H9 (cell line): ENCODE results near the gene ARHGAP15. TPM values are rescaled to one million over a fixed set of nuclear protein-coding genes. Genes with fewer than 3 reads are reported as not detected.

ENCODE experiments used
- DNase-seq: peaks from one replicate; pipeline ENCODE4 v3.0.0-alpha.2; 2017
- H2AFZ ChIP-seq: one replicate; pipeline ENCODE4 v1.6.1; 2013; ENCODE audit warnings: mild to moderate bottlenecking, low read length, control low read depth, moderate library complexity
- H2AK5ac ChIP-seq: 2 replicates; pipeline ENCODE4 v1.6.1; 2013; ENCODE audit warnings: low read length, control low read depth, mixed read lengths; ENCODE audit not compliant: insufficient read length
- H2BK120ac ChIP-seq: one replicate; pipeline ENCODE4 v1.6.1; 2013; ENCODE audit warnings: low read depth, mild to moderate bottlenecking, low read length, control low read depth, inconsistent platforms; ENCODE audit not compliant: poor library complexity, severe bottlenecking
- H2BK12ac ChIP-seq: 2 replicates; pipeline ENCODE4 v1.6.1; 2013; ENCODE audit warnings: low read length, control low read depth, mixed read lengths, low read depth; ENCODE audit not compliant: insufficient read length
- H2BK15ac ChIP-seq: 2 replicates; pipeline ENCODE4 v1.6.1; 2013; ENCODE audit warnings: low read depth, low read length, control low read depth
- H2BK20ac ChIP-seq: one replicate; pipeline ENCODE4 v1.6.1; 2013; ENCODE audit warnings: low read depth, mild to moderate bottlenecking, low read length, control low read depth, inconsistent platforms; ENCODE audit not compliant: poor library complexity, severe bottlenecking
- H2BK5ac ChIP-seq: 2 replicates; pipeline ENCODE4 v1.6.1; 2013; ENCODE audit warnings: low read length, control low read depth, mixed read lengths; ENCODE audit not compliant: insufficient read length
- H3K14ac ChIP-seq: 2 replicates; pipeline ENCODE4 v1.6.1; 2013; ENCODE audit warnings: low read length, control low read depth; ENCODE audit not compliant: insufficient read depth
- H3K18ac ChIP-seq: 2 replicates; pipeline ENCODE4 v1.6.1; 2013; ENCODE audit warnings: low read depth, mild to moderate bottlenecking, mixed read lengths, low read length, control low read depth; ENCODE audit not compliant: insufficient read length
- H3K23ac ChIP-seq: 2 replicates; pipeline ENCODE4 v1.6.1; 2013; ENCODE audit warnings: low read length, control low read depth, mixed read lengths, low read depth; ENCODE audit not compliant: insufficient read length
- H3K23me2 ChIP-seq: 2 replicates; pipeline ENCODE4 v1.6.1; 2013; ENCODE audit warnings: low read depth, mild to moderate bottlenecking, mixed read lengths, low read length, control low read depth; ENCODE audit not compliant: insufficient read length, poor library complexity, severe bottlenecking
- H3K27ac ChIP-seq: 2 replicates; pipeline ENCODE4 v1.5.1; 2013; ENCODE audit warnings: low read length, control low read depth, mixed read lengths, low read depth; ENCODE audit not compliant: insufficient read length
- H3K27me3 ChIP-seq: 2 replicates; pipeline ENCODE4 v1.6.1; 2013; ENCODE audit warnings: low read length, control low read depth, inconsistent platforms; ENCODE audit not compliant: insufficient read depth
- H3K4ac ChIP-seq: 2 replicates; pipeline ENCODE4 v1.6.1; 2013; ENCODE audit warnings: low read depth, mild to moderate bottlenecking, control low read depth, inconsistent platforms, low read length, moderate library complexity
- H3K4me1 ChIP-seq: 2 replicates; pipeline ENCODE4 v1.6.1; 2013; ENCODE audit warnings: low read length, control low read depth, inconsistent platforms; ENCODE audit not compliant: insufficient read depth
- H3K4me2 ChIP-seq: 2 replicates; pipeline ENCODE4 v1.6.1; 2013; ENCODE audit warnings: low read length, control low read depth, mixed read lengths; ENCODE audit not compliant: insufficient read length, insufficient read depth
- H3K56ac ChIP-seq: 2 replicates; pipeline ENCODE4 v1.6.1; 2013; ENCODE audit warnings: low read depth, mild to moderate bottlenecking, mixed read lengths, low read length, control low read depth; ENCODE audit not compliant: insufficient read length
- H3K79me1 ChIP-seq: 2 replicates; pipeline ENCODE4 v1.6.1; 2013; ENCODE audit warnings: low read depth, mild to moderate bottlenecking, moderate library complexity, low read length, control low read depth, inconsistent platforms; ENCODE audit not compliant: insufficient read depth, poor library complexity, severe bottlenecking
- H3K79me2 ChIP-seq: 2 replicates; pipeline ENCODE4 v1.6.1; 2013; ENCODE audit warnings: low read length, control low read depth, inconsistent platforms; ENCODE audit not compliant: insufficient read depth
- H3K9ac ChIP-seq: 2 replicates; pipeline ENCODE4 v1.6.1; 2013; ENCODE audit warnings: low read length, control low read depth, mixed read lengths; ENCODE audit not compliant: insufficient read length; ENCODE audit errors: extremely low read depth
- H3K9me3 ChIP-seq: one replicate; pipeline ENCODE4 v1.6.1; 2013; ENCODE audit warnings: low read depth, low read length, inconsistent platforms; ENCODE audit not compliant: control insufficient read depth
- H3T11ph ChIP-seq: one replicate; pipeline ENCODE4 v1.6.1; 2013; ENCODE audit warnings: mild to moderate bottlenecking, low read length, control low read depth, inconsistent platforms
- H4K20me1 ChIP-seq: one replicate; pipeline ENCODE4 v1.6.1; 2013; ENCODE audit not compliant: control insufficient read depth, insufficient read length, insufficient read depth
- H4K5ac ChIP-seq: 2 replicates; pipeline ENCODE4 v1.6.1; 2013; ENCODE audit warnings: low read depth, mild to moderate bottlenecking, mixed read lengths, low read length, control low read depth; ENCODE audit not compliant: insufficient read length
- H4K8ac ChIP-seq: replicated peaks from 2 replicates; pipeline ENCODE4 v1.6.1; 2013; ENCODE audit warnings: low read length, control low read depth, mixed read lengths, low read depth; ENCODE audit not compliant: insufficient read length
- H4K91ac ChIP-seq: 2 replicates; pipeline ENCODE4 v1.6.1; 2013; ENCODE audit warnings: low read depth, mild to moderate bottlenecking, moderate library complexity, mixed read lengths, low read length, control low read depth; ENCODE audit not compliant: insufficient read length
- H3K27ac Mint-ChIP-seq, 3 experiments: 2 replicates in 2 of 3; 3 replicates in 1 of 3; pipeline ENCODE4 v1.8.0; 2020 to 2021; ENCODE audit warnings: mixed read lengths in 3 of 3, mild to moderate bottlenecking in 1 of 3, moderate library complexity in 1 of 3
- H3K27me3 Mint-ChIP-seq: 2 replicates; pipeline ENCODE4 v1.8.0; 2021; ENCODE audit warnings: low read depth, mild to moderate bottlenecking, moderate library complexity, mixed read lengths
- H3K36me3 Mint-ChIP-seq, 3 experiments: 2 replicates in 2 of 3; 3 replicates in 1 of 3; pipeline ENCODE4 v1.8.0; 2020 to 2021; ENCODE audit warnings: low read depth in 3 of 3, mixed read lengths in 3 of 3; ENCODE audit not compliant: insufficient read depth in 1 of 3
- H3K4me1 Mint-ChIP-seq, 2 experiments: 2 replicates each; pipeline ENCODE4 v1.8.0; 2020; ENCODE audit warnings: mixed read lengths in 2 of 2
- H3K4me3 Mint-ChIP-seq, 2 experiments: 2 replicates in 1 of 2; 3 replicates in 1 of 2; pipeline ENCODE4 v1.8.0; 2020 to 2021; ENCODE audit warnings: mild to moderate bottlenecking in 2 of 2, mixed read lengths in 2 of 2, moderate library complexity in 1 of 2
- H3K9me3 Mint-ChIP-seq, 2 experiments: 2 replicates in 1 of 2; 3 replicates in 1 of 2; pipeline ENCODE4 v1.8.0; 2020; ENCODE audit warnings: mild to moderate bottlenecking in 2 of 2, mixed read lengths in 2 of 2, moderate library complexity in 1 of 2
- CTCF ChIP-seq: fragments of 200-600 bp; sonication (generic); conservative IDR thresholded peaks from 3 replicates; pipeline ENCODE4 v1.8.0; 2021; ENCODE audit warnings: antibody characterized with exemption, mild to moderate bottlenecking
- total RNA-seq: library from RNA; stranded (reverse); gene quantifications from 2 replicates; pipeline ENCODE4 v1.2.1, GENCODE V29; 2021

ARHGAP15 gene
- total RNA-seq, 1 experiment from 2014 or later: not detected

- Mint-ChIP-seq H3K4me1 (peaks cover 5 to 9% of the 10 kb centered on the region in 2 experiments), H3K9me3 (no peaks in the 10 kb centered on the region), H3K36me3 (no peaks in the 10 kb centered on the region), H3K4me3 (no peak overlapping the region), H3K27ac (no peak overlapping the region), H3K27me3 (no peaks in the 10 kb centered on the region)
- no peak overlapping the region for H3K56ac ChIP-seq
- no peak overlapping the region for H3K23ac ChIP-seq
- no peak overlapping the region for H4K91ac ChIP-seq
- no peak overlapping the region for H2BK20ac ChIP-seq
- no peak overlapping the region for H3K27ac ChIP-seq
- H3K4me2 ChIP-seq: no peak overlapping the region
- no peak overlapping the region for H2AFZ ChIP-seq
- no peak for DNase-seq
- no peak overlapping the region for H2BK12ac ChIP-seq
- no peak overlapping the region for H3K9ac ChIP-seq
- no peaks in the 10 kb centered on the region for H3K79me2 ChIP-seq
- H3K23me2 ChIP-seq: no peaks in the 10 kb centered on the region
- H4K8ac ChIP-seq: no peak overlapping the region
- no peaks in the 10 kb centered on the region for H3K9me3 ChIP-seq
- H3K79me1 ChIP-seq: no peaks in the 10 kb centered on the region
- no peak overlapping the region for H3K4ac ChIP-seq
- H3K18ac ChIP-seq: no peak overlapping the region
- H4K5ac ChIP-seq: no peak overlapping the region
- no peak overlapping the region for H2BK5ac ChIP-seq
- no peak overlapping the region for H2AK5ac ChIP-seq
- no peak overlapping the region for H2BK15ac ChIP-seq
- H3K27me3 ChIP-seq: no peaks in the 10 kb centered on the region
- no peak overlapping the region for H3K14ac ChIP-seq
- TF ChIP-seq CTCF: no peak
- no peak overlapping the region for H3T11ph ChIP-seq
- H2BK120ac ChIP-seq: no peak overlapping the region
- H4K20me1 ChIP-seq: no peaks in the 10 kb centered on the region
- H3K4me1 ChIP-seq: no peaks in the 10 kb centered on the region
Measured at GRCh38 chr2:143526498-143526897, 397.3 kb downstream of the ARHGAP15 start.
